ENCODE results near the gene PGR.

DNA sequence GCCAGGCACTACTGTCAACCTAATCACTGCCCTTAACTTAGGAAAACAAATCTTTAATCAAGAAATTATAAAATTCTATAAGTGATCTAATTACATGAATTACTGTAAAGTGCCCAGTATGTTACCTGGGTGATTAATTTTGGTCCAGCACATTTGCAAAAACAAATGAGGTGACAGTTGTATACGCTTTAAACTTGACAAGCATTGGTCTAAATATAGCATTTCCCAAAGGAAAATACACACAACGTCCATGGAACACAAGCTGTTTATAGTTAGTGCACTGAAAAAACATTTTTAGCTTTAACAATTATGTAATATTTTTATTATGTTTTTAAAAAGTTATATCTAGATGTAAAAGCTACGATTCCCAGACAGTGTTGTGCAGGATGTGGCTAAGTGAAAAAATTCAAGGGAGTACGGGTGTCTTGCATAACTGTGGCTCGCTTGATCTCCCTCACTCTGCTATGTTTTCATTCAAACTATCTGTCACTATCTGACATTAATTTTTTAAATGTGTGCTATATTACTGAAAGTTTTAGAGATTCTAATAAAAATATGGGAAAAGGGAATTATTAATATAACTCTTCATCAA is 38.8 kb downstream of the PGR start:
- TF ChIP-seq POLR2A (IDR thresholded peaks at IDR 0.05) (no peak), CTCF (IDR thresholded peaks at IDR 0.05 in 8 of 11, conservative IDR thresholded peaks at IDR 0.05 in 3 of 11) (no peak)

All from spleen (tissue), 7 donors.